Natural killer cell treated with Interleukin-12 subunit alpha and Interleukin-12 subunit beta and Interleukin-15 and Interleukin-18, amount 100 ng/mL, for 72 hours (primary cell): ENCODE measurements around the gene CCDC102A. TPM values are rescaled to one million over a fixed set of nuclear protein-coding genes. Genes with fewer than 3 reads are reported as not detected.

Source experiments
- ATAC-seq, 2 donors: fragments of 150-1000 bp; cut with Tn5 transposase in 1 of 2; sonication (Bioruptor Pico), chemical (Tn5 transposase) in 1 of 2; 2 replicates each; pipeline ENCODE4 v1.10.0; 2021
- DNase-seq: peaks from one replicate; pipeline ENCODE4 v3.0.0; 2022; ENCODE audit warnings: low spot score
- H3K27ac Mint-ChIP-seq, 2 donors: 1 replicate in 1 of 2; 2 replicates in 1 of 2; pipeline ENCODE4 v1.8.0; 2022; ENCODE audit warnings: mixed read lengths in 2 of 2, mild to moderate bottlenecking in 1 of 2, moderate library complexity in 1 of 2
- H3K27me3 Mint-ChIP-seq, 2 donors: 1 replicate in 1 of 2; 2 replicates in 1 of 2; pipeline ENCODE4 v1.8.0; 2022; ENCODE audit warnings: mixed read lengths in 2 of 2
- H3K36me3 Mint-ChIP-seq: one replicate; pipeline ENCODE4 v1.8.0; 2022; ENCODE audit warnings: mixed read lengths
- H3K4me1 Mint-ChIP-seq, 2 donors: 1 replicate in 1 of 2; 2 replicates in 1 of 2; pipeline ENCODE4 v1.8.0; 2022; ENCODE audit warnings: low read depth in 2 of 2, mixed read lengths in 2 of 2, mild to moderate bottlenecking in 1 of 2
- H3K4me3 Mint-ChIP-seq: one replicate; pipeline ENCODE4 v1.8.0; 2022; ENCODE audit warnings: mixed read lengths
- H3K9me3 Mint-ChIP-seq: 2 replicates; pipeline ENCODE4 v1.8.0; 2022; ENCODE audit warnings: mixed read lengths
- total RNA-seq, 2 donors: library from RNA; stranded (reverse); gene quantifications; one replicate each; pipeline ENCODE4 v1.2.3, GENCODE V29; 2022

CCDC102A gene
- total RNA-seq, 2 donors from 2014 or later: 13.9 to 21.5 TPM

DNA sequence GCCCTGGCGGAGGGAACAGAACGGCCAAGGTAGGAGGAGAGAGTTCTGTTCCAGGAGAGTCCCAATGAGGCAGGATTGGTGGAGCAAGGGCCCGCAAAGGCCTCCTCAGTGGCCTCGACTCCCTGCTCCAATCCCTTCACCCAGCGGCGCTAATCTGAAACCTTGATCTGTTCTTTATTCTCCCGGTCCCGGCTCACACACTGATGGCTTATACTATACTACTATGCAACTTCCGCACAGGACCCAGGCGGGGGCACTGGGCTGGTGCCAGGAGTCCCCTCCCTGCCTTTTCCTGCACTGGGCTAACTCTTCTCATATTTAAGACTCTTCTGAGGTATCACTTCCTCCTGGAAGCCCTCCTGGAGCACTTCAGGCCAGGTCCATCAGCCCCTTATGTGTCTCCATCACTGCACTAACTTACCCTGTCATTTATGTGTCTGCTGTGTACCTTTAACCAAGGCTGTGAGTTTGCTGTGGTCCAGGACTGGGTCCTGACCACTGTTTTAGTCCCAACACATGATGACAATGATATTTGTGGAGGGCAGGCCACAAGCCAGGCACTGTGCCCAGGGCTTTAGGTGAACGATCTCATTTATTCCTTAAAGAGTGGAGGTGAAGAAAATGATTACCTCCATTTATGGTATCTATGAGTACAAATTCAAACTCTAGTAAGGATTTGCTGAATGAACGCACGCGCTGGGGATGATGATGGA lies 6.8 kb downstream of the CCDC102A start:
- Mint-ChIP-seq H3K4me1 (peaks cover 51 to 58% of the 10 kb centered on the region in 2 donors), H3K27me3 (no peaks in the 10 kb centered on the region), H3K4me3 (peak overlapping the region; percentile 98), H3K36me3 (no peaks in the 10 kb centered on the region), H3K27ac (peak overlapping the region; percentile 100), H3K9me3 (no peaks in the 10 kb centered on the region)
- DNase-seq: peak; percentile 57
- ATAC-seq: peak; percentile 20 to 28

DNA sequence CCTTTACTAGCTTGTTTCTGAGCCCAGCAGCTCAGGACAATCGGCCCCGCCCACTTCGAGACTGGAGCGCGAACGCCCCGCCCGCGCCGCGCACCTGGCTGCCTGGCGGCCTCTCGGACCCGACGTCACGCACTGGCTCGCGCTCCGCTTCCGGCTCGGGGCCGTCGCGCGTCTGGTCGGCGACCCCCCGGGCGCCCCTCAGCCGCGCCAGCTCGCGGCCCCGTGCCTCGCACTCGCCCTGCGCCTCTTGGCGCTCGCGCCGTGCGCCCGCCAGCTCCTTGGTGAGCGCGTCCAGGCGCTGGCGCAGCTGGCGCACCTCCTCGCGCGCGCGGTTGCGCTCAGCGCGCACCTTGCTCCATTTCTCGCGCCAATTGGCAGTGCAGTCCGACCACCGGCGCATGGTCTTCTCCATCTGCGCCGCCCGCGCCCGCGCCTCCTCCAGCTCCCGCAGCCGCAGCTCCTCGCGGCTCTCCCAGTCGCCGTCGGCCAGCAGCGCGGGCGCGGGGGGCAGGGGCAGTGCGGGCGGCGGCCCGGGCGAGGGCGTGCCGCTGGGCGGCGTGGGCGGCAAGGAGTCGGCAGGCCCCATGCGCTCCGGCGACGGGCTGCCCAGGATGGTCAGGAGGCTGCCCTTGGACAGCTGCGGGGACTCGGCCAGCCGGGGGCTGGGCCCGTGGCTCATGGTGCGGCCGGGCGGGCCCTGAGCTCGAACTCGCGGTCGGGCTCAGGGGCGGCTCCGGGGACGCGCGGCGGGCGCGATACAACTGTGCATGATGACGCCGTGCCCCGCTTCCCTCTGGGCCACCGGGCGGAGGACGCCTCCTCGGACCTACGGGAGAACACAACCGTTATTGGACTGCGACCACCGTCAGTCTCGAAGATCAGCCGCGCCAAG lies 7.6 kb downstream of the CCDC102A start:
- ATAC-seq: no peak

DNA sequence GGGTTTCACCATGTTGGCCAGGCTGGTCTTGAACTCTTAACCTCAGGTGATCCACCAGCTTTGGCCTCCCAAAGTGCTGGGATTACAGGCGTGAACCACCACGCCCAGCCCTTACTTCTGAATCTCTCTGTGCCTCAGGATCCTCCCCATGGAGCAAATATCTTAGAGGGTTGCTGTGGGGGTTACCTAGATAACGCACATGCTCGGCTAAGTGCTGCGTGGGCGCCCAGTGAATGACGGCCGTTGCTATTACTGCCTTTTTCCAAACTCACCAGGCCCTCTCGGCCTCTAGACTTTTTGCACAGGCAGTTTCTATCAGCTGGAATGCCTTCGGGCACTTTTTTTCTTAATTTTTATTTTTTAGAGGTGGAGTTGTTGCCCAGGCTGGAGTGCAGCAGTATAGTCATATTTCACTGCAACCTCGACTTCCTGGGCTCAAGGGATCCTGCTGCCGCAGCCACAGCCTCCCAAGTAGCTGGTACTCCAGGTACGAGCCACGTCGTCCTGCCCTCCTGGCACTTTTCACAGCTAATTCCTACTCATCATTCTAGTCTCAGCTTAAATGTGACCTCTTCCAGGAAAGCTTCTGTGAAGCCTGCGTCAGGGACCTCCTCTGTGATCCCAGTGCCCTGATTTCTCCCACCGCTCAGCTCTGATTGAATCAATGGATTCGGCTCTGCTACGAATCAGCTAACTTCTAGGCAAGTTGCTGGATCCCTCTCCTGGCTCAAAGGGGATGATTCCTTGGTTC lies 8.6 kb downstream of the CCDC102A start:
- ATAC-seq (no peak), DNase-seq (no peak)
- H3K27me3 Mint-ChIP-seq: no peaks in the 10 kb centered on the region
- H3K27ac Mint-ChIP-seq: no peak overlapping the region
- no peaks in the 10 kb centered on the region for H3K9me3 Mint-ChIP-seq
- no peaks in the 10 kb centered on the region for H3K36me3 Mint-ChIP-seq
- H3K4me1 Mint-ChIP-seq: peaks cover 36 to 50% of the 10 kb centered on the region in 2 donors
- no peak overlapping the region for H3K4me3 Mint-ChIP-seq

More for the DNA sequence above, 7.6 kb downstream of the CCDC102A start:
- H3K4me3 Mint-ChIP-seq: peak overlapping the region; percentile 98
- no peaks in the 10 kb centered on the region for H3K36me3 Mint-ChIP-seq
- peak overlapping the region; percentile 100 for H3K27ac Mint-ChIP-seq
- H3K4me1 Mint-ChIP-seq: peaks cover 43 to 50% of the 10 kb centered on the region in 2 donors
- no peaks in the 10 kb centered on the region for H3K27me3 Mint-ChIP-seq
- peak; percentile 54 for DNase-seq
- no peaks in the 10 kb centered on the region for H3K9me3 Mint-ChIP-seq

DNA sequence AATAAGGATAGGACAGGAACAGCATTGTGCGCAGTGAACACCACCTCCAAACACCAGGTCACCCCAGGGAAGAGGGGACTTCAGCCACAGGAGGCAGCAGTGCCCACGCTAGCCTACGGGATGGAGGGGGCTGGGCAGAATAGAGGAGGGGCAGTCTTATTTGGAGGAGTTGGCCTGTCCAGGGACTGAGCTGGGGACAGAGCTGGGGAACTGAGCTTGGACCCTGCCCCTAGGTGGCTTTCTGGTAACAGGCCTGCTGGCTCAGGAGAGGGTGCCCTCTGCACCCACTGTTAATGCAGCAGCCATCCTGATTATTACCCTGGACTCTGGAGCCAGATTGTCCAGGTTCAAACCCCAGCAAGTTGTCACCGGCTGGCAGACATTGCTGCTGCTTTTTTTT lies 9.3 kb downstream of the CCDC102A start:
- no peak overlapping the region for H3K27ac Mint-ChIP-seq
- ATAC-seq (no peak), DNase-seq (no peak)
- H3K27me3 Mint-ChIP-seq: no peaks in the 10 kb centered on the region
- no peaks in the 10 kb centered on the region for H3K36me3 Mint-ChIP-seq
- H3K4me1 Mint-ChIP-seq: peaks cover 28 to 49% of the 10 kb centered on the region in 2 donors
- H3K9me3 Mint-ChIP-seq: no peaks in the 10 kb centered on the region
- H3K4me3 Mint-ChIP-seq: no peak overlapping the region

DNA sequence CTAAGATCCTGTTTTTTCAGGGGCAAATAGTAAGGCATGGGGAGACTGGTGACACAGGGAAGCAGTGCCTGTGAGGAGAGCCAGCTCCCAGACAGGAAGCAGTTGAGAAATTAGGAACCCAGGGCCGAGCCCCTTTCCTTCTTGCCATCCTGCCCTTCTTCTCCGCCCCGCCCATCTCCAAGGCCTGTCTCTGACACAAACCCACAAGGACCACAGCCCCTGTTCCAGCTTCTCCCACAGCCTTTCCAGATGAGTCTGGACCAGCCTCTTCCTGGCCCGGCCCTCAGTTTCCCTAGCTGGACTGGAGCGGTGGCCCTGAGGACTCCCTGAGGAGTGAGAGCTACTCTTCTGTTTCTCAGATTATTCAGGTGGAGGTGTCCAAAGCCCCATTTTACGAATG lies 9.9 kb downstream of the CCDC102A start:
- Mint-ChIP-seq H3K27ac (no peak overlapping the region), H3K4me1 (peaks cover 23 to 47% of the 10 kb centered on the region in 2 donors), H3K4me3 (no peak overlapping the region), H3K27me3 (no peaks in the 10 kb centered on the region), H3K36me3 (no peaks in the 10 kb centered on the region), H3K9me3 (no peaks in the 10 kb centered on the region)
- ATAC-seq: no peak
- no peak for DNase-seq

DNA sequence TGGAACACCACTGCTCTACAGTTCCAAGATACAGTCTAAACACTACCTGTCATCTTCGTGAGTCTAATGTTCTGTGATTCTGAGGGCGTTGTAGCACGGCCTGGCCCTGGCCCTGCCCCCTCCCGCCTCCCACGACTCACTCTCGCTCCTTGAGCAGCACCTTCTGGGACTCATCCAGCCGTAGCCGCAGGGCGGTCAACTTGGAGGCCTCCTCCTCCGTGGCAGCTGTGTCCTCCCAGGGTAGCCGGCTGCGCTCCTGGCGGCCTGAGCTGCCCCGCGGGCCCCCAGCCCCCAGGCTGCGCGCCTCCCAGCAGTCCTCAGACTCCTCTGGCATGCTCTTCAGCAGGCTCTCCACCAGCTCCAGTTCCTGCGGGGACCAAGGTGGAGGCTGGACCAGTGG lies 10.6 kb downstream of the CCDC102A start:
- DNase-seq (no peak), ATAC-seq (no peak)
- Mint-ChIP-seq H3K4me3 (no peak overlapping the region), H3K36me3 (no peaks in the 10 kb centered on the region), H3K27me3 (no peaks in the 10 kb centered on the region), H3K9me3 (no peaks in the 10 kb centered on the region), H3K27ac (peak overlapping the region in 1 of 2 donors; percentile 58), H3K4me1 (peaks cover 16 to 43% of the 10 kb centered on the region in 2 donors)

DNA sequence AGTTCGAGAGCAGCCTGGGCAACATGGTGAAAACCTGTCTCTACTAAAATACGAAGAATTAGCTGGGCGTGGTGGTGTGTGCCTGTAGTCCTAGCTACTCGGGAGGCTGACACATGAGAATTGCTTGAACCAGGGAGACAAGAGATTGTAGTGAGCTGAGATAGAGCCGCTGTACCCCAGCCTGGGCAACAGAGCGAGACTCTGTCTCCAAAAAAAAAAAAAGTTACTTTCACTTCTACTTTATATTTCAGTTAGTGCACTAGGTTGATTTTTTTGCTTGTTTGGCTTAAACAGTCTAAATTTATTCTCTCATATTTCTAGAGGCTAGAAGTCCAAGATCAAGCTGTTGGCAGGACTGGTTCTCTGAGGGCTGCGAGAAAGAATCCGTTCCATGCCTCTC lies 13.4 kb downstream of the CCDC102A start:
- ATAC-seq (no peak), DNase-seq (no peak)
- Mint-ChIP-seq H3K36me3 (peaks cover 4% of the 10 kb centered on the region), H3K27ac (peak overlapping the region in 1 of 2 donors; percentile 37), H3K4me1 (peaks cover 7 to 32% of the 10 kb centered on the region in 2 donors), H3K4me3 (no peak overlapping the region), H3K27me3 (no peaks in the 10 kb centered on the region), H3K9me3 (no peaks in the 10 kb centered on the region)

DNA sequence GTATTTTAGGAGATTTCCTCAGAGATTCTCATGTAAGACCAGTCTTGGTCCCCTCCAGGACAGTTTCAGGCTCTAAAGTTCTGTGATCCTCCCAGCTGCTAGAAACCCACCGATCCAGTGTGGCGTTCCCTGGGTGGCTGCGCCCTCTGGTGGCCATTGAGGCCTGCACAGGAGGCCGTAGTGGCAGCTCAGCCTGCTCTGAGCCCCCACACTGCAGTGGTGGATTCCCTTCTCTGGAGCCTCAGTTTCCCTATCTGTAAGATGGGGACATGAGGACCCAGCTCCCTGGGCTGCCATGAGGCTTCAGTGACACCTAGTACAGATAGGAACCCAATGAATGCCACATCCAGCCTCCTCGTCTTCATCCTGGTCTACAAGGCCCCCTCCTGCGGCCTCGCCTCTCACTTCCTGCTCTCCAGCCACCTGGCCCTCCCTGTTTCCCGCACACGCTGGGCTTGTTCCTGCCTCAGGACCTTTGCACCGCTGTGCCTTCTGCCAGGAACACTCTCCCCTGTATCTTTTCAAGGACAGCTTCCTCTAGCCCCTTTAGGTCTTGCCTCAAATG lies 16.5 kb downstream of the CCDC102A start:
- H3K27me3 Mint-ChIP-seq: no peaks in the 10 kb centered on the region
- peaks cover 7 to 27% of the 10 kb centered on the region in 2 donors for H3K4me1 Mint-ChIP-seq
- DNase-seq (peak; percentile 82), ATAC-seq (peak; percentile 87 to 89)
- peak overlapping the region; percentile 12 to 68 for H3K27ac Mint-ChIP-seq
- peaks cover 4% of the 10 kb centered on the region for H3K36me3 Mint-ChIP-seq
- H3K9me3 Mint-ChIP-seq: no peaks in the 10 kb centered on the region
- H3K4me3 Mint-ChIP-seq: no peak overlapping the region

DNA sequence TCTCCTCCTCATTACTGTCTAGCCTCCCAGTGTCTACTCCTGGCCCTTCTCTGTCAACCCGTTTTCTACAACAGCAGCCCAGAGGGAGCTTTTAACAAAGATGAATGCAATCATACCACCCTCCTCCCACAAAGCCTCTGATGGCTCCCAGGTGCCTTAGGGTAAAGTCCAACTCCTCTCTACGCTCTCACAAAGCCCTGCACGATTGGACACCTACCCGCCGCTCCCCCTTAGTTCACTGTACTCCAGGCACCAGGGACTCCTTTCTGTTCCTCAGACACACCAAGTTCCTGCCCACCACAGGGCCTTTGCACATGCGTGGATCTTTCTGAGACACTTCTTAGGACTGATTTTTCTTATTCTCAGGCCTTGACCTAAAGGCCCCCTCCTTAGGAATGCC lies 17.4 kb downstream of the CCDC102A start:
- ATAC-seq (no peak), DNase-seq (no peak)
- Mint-ChIP-seq H3K4me1 (peaks cover 7 to 27% of the 10 kb centered on the region in 2 donors), H3K27ac (no peak overlapping the region), H3K4me3 (no peak overlapping the region), H3K36me3 (peaks cover 4% of the 10 kb centered on the region), H3K27me3 (no peaks in the 10 kb centered on the region), H3K9me3 (no peaks in the 10 kb centered on the region)

DNA sequence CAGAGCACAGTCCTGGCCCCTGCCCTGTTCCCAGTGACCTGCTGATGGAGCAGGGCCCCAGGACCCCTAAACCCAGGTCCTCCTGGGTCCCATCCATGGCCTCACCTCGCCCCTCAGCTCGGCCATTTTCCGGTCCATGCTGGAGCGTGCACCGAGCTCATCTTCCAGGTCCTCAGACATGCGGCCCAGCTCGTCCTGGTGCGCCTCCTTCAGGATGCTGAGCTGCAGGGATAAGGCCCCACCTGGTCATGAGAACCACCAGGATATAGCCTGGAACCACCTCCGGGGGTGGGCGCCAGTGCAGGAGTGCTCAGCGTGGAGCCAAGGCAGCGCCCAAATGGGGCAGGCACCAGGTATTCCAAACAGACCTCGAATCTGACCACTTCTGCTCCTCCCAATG lies 17.9 kb downstream of the CCDC102A start:
- DNase-seq: no peak
- Mint-ChIP-seq H3K4me3 (no peak overlapping the region), H3K36me3 (peaks cover 4% of the 10 kb centered on the region), H3K4me1 (peaks cover 7 to 27% of the 10 kb centered on the region in 2 donors), H3K9me3 (no peaks in the 10 kb centered on the region), H3K27ac (no peak overlapping the region), H3K27me3 (no peaks in the 10 kb centered on the region)
- ATAC-seq: no peak

DNA sequence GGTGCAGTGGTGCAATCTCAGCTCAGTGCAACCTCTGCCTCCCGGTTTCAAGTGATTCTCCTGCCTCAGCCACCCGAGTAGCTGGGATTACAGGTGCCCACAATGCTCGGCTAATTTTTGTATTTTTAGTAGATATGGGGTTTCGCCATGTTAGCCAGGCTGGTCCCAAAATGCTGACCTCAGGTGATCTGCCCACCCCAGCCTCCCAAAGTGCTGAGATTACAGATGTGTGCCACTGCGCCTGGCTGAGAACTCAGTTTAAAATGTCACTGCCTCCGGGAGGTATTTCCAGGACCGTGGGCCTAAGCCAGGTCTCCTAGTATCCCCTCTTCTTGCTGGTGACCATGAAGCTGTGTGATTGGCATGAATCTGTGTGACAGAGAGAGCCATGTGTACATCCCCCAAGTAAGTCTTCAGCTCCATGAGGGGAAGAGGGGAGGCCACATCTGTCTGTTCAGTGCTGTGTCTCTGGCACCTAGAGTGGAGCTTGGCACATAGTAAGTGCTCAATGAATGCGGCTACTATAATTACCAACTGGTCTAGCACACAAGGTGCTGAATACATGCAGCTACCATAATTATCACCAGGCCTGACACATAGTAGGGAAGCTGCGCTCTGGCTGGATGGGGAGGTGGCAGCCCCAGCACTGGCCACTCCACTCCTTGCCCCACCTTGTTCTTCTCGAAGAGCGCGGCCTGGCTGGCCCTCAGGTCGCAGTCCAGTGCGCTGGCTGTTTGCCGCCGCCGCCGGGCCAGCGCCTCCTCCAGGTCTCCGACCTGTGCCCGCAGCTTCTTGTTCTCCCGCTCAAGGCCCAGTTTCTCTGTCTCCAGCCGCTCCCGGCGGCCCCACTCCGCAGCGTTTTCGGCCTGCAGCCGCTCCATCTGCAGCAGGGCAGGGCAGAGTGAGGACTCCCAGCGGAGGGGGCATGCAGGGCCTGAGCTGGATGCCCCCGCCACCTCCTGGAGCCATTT lies 18.7 kb downstream of the CCDC102A start:
- Mint-ChIP-seq H3K36me3 (peaks cover 4% of the 10 kb centered on the region), H3K4me1 (peaks cover 7 to 21% of the 10 kb centered on the region in 2 donors), H3K9me3 (no peaks in the 10 kb centered on the region), H3K4me3 (no peak overlapping the region), H3K27me3 (no peaks in the 10 kb centered on the region), H3K27ac (peak overlapping the region in 1 of 2 donors; percentile 27)
- DNase-seq (no peak), ATAC-seq (no peak)

DNA sequence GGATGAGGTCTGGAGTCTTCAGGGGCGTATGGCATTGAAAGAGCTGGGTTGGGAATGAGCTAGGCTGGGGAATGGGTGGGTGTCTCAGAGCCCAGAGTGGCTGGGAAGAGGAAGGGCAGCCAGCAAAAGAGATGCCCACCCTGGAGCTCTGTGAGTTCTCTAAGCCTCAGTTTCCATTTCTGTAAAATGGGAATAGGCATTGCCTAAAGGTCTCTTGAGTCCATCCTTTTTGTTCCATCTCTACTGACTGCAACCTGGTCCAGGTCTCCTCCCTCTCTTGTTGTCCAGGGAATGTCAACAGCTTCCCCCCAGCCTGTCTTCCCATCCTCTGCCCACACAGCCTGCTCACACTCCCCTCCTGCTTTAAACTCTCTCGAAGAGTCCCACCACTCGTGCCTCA lies 19.6 kb downstream of the CCDC102A start:
- peaks cover 7 to 15% of the 10 kb centered on the region in 2 donors for H3K4me1 Mint-ChIP-seq
- no peak overlapping the region for H3K4me3 Mint-ChIP-seq
- H3K36me3 Mint-ChIP-seq: peaks cover 4% of the 10 kb centered on the region
- peak overlapping the region in 1 of 2 donors; percentile 27 for H3K27ac Mint-ChIP-seq
- DNase-seq: no peak
- no peaks in the 10 kb centered on the region for H3K27me3 Mint-ChIP-seq
- H3K9me3 Mint-ChIP-seq: no peaks in the 10 kb centered on the region
- no peak for ATAC-seq
